Endothelial cell of umbilical vein (primary cell): ENCODE results near the gene ETV1. TPM values are rescaled to one million over a fixed set of nuclear protein-coding genes. Genes with fewer than 3 reads are reported as not detected.

Source experiments
- BruUV-seq: library from RNA; stranded (reverse); fragments of 400-500 nt; replicated peaks from 2 replicates; lab custom pipeline; 2021; lab: Mats Ljungman, UMichigan
- CTCF ChIA-PET: fragments of 300-600, 350-600 bp; sonication (Branson Sonifier 250); formaldehyde crosslinking; loops from one replicate; lab custom pipeline; 2021; ENCODE audit warnings: antibody characterized with exemption, inconsistent platforms; lab: Charles Lee
- POLR2A ChIA-PET: fragments of 300-600, 350-600 bp; sonication (Branson Sonifier 250); formaldehyde crosslinking; loops from one replicate; lab custom pipeline; 2021; ENCODE audit warnings: antibody characterized with exemption, inconsistent platforms; lab: Charles Lee
- DNase-seq: peaks from one replicate; pipeline ENCODE4 v3.0.0-alpha.2; 2011; ENCODE audit warnings: low read depth, low spot score
- FAIRE-seq: peaks from 2 replicates; lab custom pipeline; 2011; peaks lifted over from hg19 to GRCh38; lab: Jason Lieb, UNC
- H2AFZ ChIP-seq: 2 replicates; pipeline ENCODE4 v1.6.0; 2012; ENCODE audit warnings: low read depth, low read length, control low read depth, inconsistent platforms
- H3K27ac ChIP-seq: 2 replicates; pipeline ENCODE4 v1.5.1; 2011; ENCODE audit warnings: low read depth, mild to moderate bottlenecking, control low read depth, low read length, moderate library complexity; ENCODE audit not compliant: insufficient read depth
- H3K27me3 ChIP-seq, 2 experiments: 2 replicates each; pipeline versions ENCODE4 v1.6.0 to v1.6.1; 2011; ENCODE audit warnings: low read length in 2 of 2, mixed read lengths in 1 of 2; ENCODE audit not compliant: control insufficient read depth in 2 of 2, insufficient read depth in 2 of 2
- H3K36me3 ChIP-seq, 2 experiments: 2 replicates in 1 of 2; 3 replicates in 1 of 2; pipeline ENCODE4 v1.5.1; 2011; ENCODE audit warnings: low read length in 2 of 2, mild to moderate bottlenecking in 1 of 2, moderate library complexity in 1 of 2; ENCODE audit not compliant: control insufficient read depth in 2 of 2, insufficient read depth in 2 of 2; ENCODE audit errors: extremely low read depth in 1 of 2
- H3K4me1 ChIP-seq: 3 replicates; pipeline ENCODE4 v1.5.1; 2011; ENCODE audit warnings: mild to moderate bottlenecking, low read length; ENCODE audit not compliant: control insufficient read depth, insufficient read depth; ENCODE audit errors: extremely low read depth
- H3K4me2 ChIP-seq: 2 replicates; pipeline ENCODE4 v1.6.1; 2011; ENCODE audit warnings: low read length, control low read depth, mixed read lengths; ENCODE audit not compliant: insufficient read depth
- H3K4me3 ChIP-seq, 3 experiments: fragments of 200-600 bp in 1 of 3; sonication (generic), shearing (Covaris generic) in 1 of 3; replicated peaks in 1 of 3; 2 replicates each; pipeline ENCODE4 v1.5.1; 2011 to 2016; ENCODE audit warnings: control low read depth in 3 of 3, low read length in 3 of 3, mild to moderate bottlenecking in 2 of 3, inconsistent platforms in 1 of 3, low read depth in 1 of 3, moderate library complexity in 1 of 3; ENCODE audit not compliant: insufficient read depth in 1 of 3
- H3K79me2 ChIP-seq: 2 replicates; pipeline ENCODE4 v1.6.0; 2012; ENCODE audit warnings: low read length, inconsistent platforms; ENCODE audit not compliant: control insufficient read depth, insufficient read depth
- H3K9ac ChIP-seq: replicated peaks from 2 replicates; pipeline ENCODE3; 2011; ENCODE audit warnings: low read length, control low read depth; ENCODE audit not compliant: insufficient read depth; ENCODE audit errors: extremely low read depth
- H3K9me1 ChIP-seq: replicated peaks from 3 replicates; pipeline ENCODE4 v1.6.0; 2011; ENCODE audit warnings: mild to moderate bottlenecking, low read length; ENCODE audit not compliant: control insufficient read depth, insufficient read depth; ENCODE audit errors: extremely low read depth
- H3K9me3 ChIP-seq: replicated peaks from 2 replicates; pipeline ENCODE4 v1.5.1; 2012; ENCODE audit warnings: low read length, inconsistent platforms; ENCODE audit not compliant: control insufficient read depth, insufficient read depth
- H4K20me1 ChIP-seq: replicated peaks from 2 replicates; pipeline ENCODE3; 2011; ENCODE audit warnings: mild to moderate bottlenecking, low read length; ENCODE audit not compliant: control insufficient read depth, insufficient read depth; ENCODE audit errors: extremely low read depth
- CTCF ChIP-seq, 2 donors: IDR thresholded peaks; 1 replicate in 1 of 2; 2 replicates in 1 of 2; pipeline ENCODE4 v1.5.1; 2011; ENCODE audit warnings: low read length in 2 of 2, mild to moderate bottlenecking in 2 of 2, moderate library complexity in 2 of 2, control low read depth in 1 of 2, inconsistent platforms in 1 of 2, low read depth in 1 of 2; ENCODE audit not compliant: insufficient read depth in 1 of 2; ENCODE audit errors: extremely low read depth in 1 of 2
- EZH2 ChIP-seq: IDR thresholded peaks from 2 replicates; pipeline ENCODE4 v1.6.1; 2012; ENCODE audit warnings: borderline replicate concordance, low read depth, mild to moderate bottlenecking, moderate library complexity, low read length, inconsistent platforms; ENCODE audit not compliant: severe bottlenecking
- FOS ChIP-seq: IDR thresholded peaks from 2 replicates; pipeline ENCODE4 v1.6.1; 2011; ENCODE audit warnings: mild to moderate bottlenecking, low read length, moderate library complexity, borderline replicate concordance; ENCODE audit not compliant: insufficient read depth
- GATA2 ChIP-seq: IDR thresholded peaks from 2 replicates; pipeline ENCODE4 v1.7.0; 2011; ENCODE audit warnings: low read depth, mild to moderate bottlenecking, moderate library complexity, mixed read lengths, low read length; ENCODE audit not compliant: insufficient read length, insufficient read depth
- JUN ChIP-seq: IDR thresholded peaks from 2 replicates; pipeline ENCODE4 v1.6.1; 2011; ENCODE audit warnings: borderline replicate concordance, low read depth; ENCODE audit not compliant: insufficient read length, insufficient read depth
- MYC ChIP-seq: IDR thresholded peaks from one replicate; pipeline ENCODE4 v1.6.1; 2011; ENCODE audit warnings: mild to moderate bottlenecking, low read depth, low read length
- POLR2A ChIP-seq: IDR thresholded peaks from 2 replicates; pipeline ENCODE4 v1.6.1; 2012; ENCODE audit warnings: low read depth, mild to moderate bottlenecking, control low read depth, low read length
- POLR2AphosphoS5 ChIP-seq: IDR thresholded peaks from 2 replicates; pipeline ENCODE4 v1.6.1; 2012; ENCODE audit warnings: low read depth, mild to moderate bottlenecking, control low read depth, low read length, moderate library complexity; ENCODE audit not compliant: insufficient read depth
- dilution Hi-C: fragments of 300-500 bp; cut with MboI; formaldehyde crosslinking; loops from one replicate; pipeline ENCODE4 v1.15.0; 2019; ENCODE audit warnings: low sequenced_read_pairs; ENCODE audit not compliant: extremely low pct_ligation_motif_present
- intact Hi-C: fragments of 100-400 bp; cut with micrococcal nuclease; formaldehyde crosslinking; loops from one replicate; pipeline ENCODE4 v1.10.0; 2022
- polyA plus RNA-seq, 4 experiments: library from polyadenylated mRNA; depleted of rRNA in 3 of 4; stranded (reverse) in 3 of 4; unstranded in 1 of 4; fragments of >200 nt; gene quantifications; 2 replicates each; pipeline versions ENCODE4 v1.2.1 to v1.2.3, GENCODE V29; 2011 to 2012; ENCODE audit warnings: missing spikeins in 1 of 4
- total RNA-seq: library from RNA; stranded (reverse); gene quantifications from 2 replicates; pipeline ENCODE4 v1.2.3, GENCODE V29; 2021
- TF ChIP-seq, protein P1 (sequence below): IDR thresholded peaks from 2 replicates; pipeline ENCODE4 v1.6.1; 2011; ENCODE audit not compliant: insufficient read depth, insufficient read length

ETV1 gene
- total and polyA plus RNA-seq, 2 donors (not counting 3 experiments of a cell fraction or from before 2014, with no cell fraction given), result 8.4 to 16.6 TPM

DNA sequence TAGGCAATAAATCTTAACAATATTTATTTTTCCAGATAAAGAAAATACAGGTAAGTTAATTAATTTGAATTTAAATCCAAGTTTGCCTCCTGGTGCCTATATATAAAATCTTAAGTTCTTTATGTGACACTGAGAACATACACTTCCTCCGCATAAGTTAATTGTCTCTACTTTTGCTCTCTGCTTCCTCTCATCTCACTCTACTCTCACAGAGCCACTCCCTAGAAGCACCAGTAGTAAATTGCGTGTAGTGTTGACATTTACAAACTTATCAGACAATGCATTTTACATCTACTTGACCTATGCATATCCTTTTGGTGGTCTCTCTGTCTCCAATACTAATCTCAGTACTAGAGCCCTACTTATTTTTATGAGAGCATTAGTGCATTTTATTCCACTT is 144.5 kb downstream of the ETV1 start:
- Histone ChIP-seq H3K27ac (no peak overlapping the region), H3K36me3 (no peaks in the 10 kb centered on the region), H4K20me1 (no peaks in the 10 kb centered on the region), H3K9me3 (no peaks in the 10 kb centered on the region), H3K4me2 (no peak overlapping the region), H3K4me1 (peaks cover 3% of the 10 kb centered on the region), H2AFZ (no peak overlapping the region), H3K27me3 (no peaks in the 10 kb centered on the region), H3K9ac (no peak overlapping the region), H3K79me2 (no peaks in the 10 kb centered on the region), H3K4me3 (no peak overlapping the region), H3K9me1 (no peaks in the 10 kb centered on the region)
- ChIA-PET CTCF (no interaction called here), POLR2A (no interaction called here)
- dilution Hi-C loops, result no loop called here
- FAIRE-seq (no peak), DNase-seq (no peak)
- no TSS peak for BruUV-seq
- intact Hi-C loops, result no loop called here
- TF ChIP-seq POLR2AphosphoS5, result no peak
- TF ChIP-seq, protein P1, sequence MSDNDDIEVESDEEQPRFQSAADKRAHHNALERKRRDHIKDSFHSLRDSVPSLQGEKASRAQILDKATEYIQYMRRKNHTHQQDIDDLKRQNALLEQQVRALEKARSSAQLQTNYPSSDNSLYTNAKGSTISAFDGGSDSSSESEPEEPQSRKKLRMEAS, result no peak
- no peak for TF ChIP-seq POLR2A
- no peak for TF ChIP-seq EZH2
- TF ChIP-seq FOS, result no peak
- no peak for TF ChIP-seq MYC
- no peak for TF ChIP-seq GATA2
- TF ChIP-seq CTCF (IDR thresholded peaks at IDR 0.05; ENCODE audit: extremely low read depth in 1 of 2, insufficient read depth in 1 of 2, low read depth in 1 of 2, low read length in 2 of 2), result no peak
- no peak for TF ChIP-seq JUN
